HCT116 (cell line): ENCODE results near the gene EVI5L. TPM values are rescaled to one million over a fixed set of nuclear protein-coding genes. Genes with fewer than 3 reads are reported as not detected.

ENCODE experiments used
- ATAC-seq: fragments of 200-7000 bp; cut with Tn5 transposase; 2 replicates; pipeline ENCODE4 v1.9.1; 2020; ENCODE audit warnings: mild to moderate bottlenecking, moderate library complexity
- BruUV-seq: library from RNA; stranded (reverse); fragments of 400-500 nt; replicated peaks from 2 replicates; lab custom pipeline; 2021; lab: Mats Ljungman, UMichigan
- CTCF ChIA-PET: fragments of 300-600 bp; sonication (Branson Sonifier 250); formaldehyde crosslinking; loops from one replicate; lab custom pipeline; 2021; ENCODE audit warnings: antibody characterized with exemption; lab: Charles Lee
- POLR2A ChIA-PET: fragments of 300-600, 350-600 bp; sonication (Branson Sonifier 250); formaldehyde crosslinking; loops from one replicate; lab custom pipeline; 2021; ENCODE audit warnings: antibody characterized with exemption; lab: Charles Lee
- RAD21 ChIA-PET, 2 experiments: fragments of 300-600 bp; sonication (Branson Sonifier 250); formaldehyde crosslinking; loops; one replicate each; lab custom pipeline; 2023; ENCODE audit warnings: low total read pairs in 2 of 2; ENCODE audit not compliant: uncharacterized antibody in 2 of 2, unreplicated experiment in 2 of 2, low non-redundant PET in 1 of 2; lab: Charles Lee
- DNase-seq: peaks from one replicate; pipeline ENCODE4 v3.0.0-alpha.2; 2010; ENCODE audit warnings: low read depth, low spot score
- H2AFZ ChIP-seq: fragments of 200-600 bp; shearing (Covaris generic), sonication (generic); 2 replicates; pipeline ENCODE4 v1.6.1; 2017; ENCODE audit warnings: low read depth, mixed run types, mixed read lengths, antibody characterized with exemption, low read length; ENCODE audit not compliant: poor library complexity, severe bottlenecking
- H3K27ac ChIP-seq: 2 replicates; pipeline ENCODE4 v1.5.1; 2012; ENCODE audit warnings: low read depth, low read length
- H3K27me3 ChIP-seq: fragments of 200-600 bp; sonication (generic); 2 replicates; pipeline ENCODE4 v1.6.1; 2016; ENCODE audit warnings: mixed run types, low read length, mixed read lengths; ENCODE audit not compliant: insufficient read depth
- H3K36me3 ChIP-seq, 2 experiments: fragments of 200-500 bp in 1 of 2; fragments of 200-600 bp in 1 of 2; sonication (Bioruptor generic) in 1 of 2; sonication (generic) in 1 of 2; 2 replicates each; pipeline versions ENCODE4 v1.5.1 to v1.6.1; 2014 to 2016; ENCODE audit warnings: low read length in 2 of 2, inconsistent platforms in 1 of 2, mixed read lengths in 1 of 2, mixed run types in 1 of 2; ENCODE audit not compliant: insufficient read depth in 2 of 2, control insufficient read depth in 1 of 2
- H3K4me1 ChIP-seq, 2 experiments: fragments of 200-600 bp in 1 of 2; sonication (generic) in 1 of 2; 2 replicates each; pipeline versions ENCODE4 v1.5.1 to v1.6.1; 2012 to 2017; ENCODE audit warnings: low read length in 2 of 2, inconsistent platforms in 1 of 2, mild to moderate bottlenecking in 1 of 2, mixed read lengths in 1 of 2, mixed run types in 1 of 2, moderate library complexity in 1 of 2; ENCODE audit not compliant: insufficient read depth in 2 of 2, control insufficient read depth in 1 of 2
- H3K4me2 ChIP-seq: fragments of 200-600 bp; sonication (generic); 2 replicates; pipeline ENCODE4 v1.6.1; 2017; ENCODE audit warnings: mixed run types, low read length, mixed read lengths
- H3K4me3 ChIP-seq, 2 experiments: fragments of 200-600 bp in 1 of 2; sonication (generic) in 1 of 2; replicated peaks in 1 of 2; 2 replicates each; pipeline ENCODE4 v1.5.1; 2011 to 2016; ENCODE audit warnings: low read length in 2 of 2, control low read depth in 1 of 2, low read depth in 1 of 2, mild to moderate bottlenecking in 1 of 2, mixed read lengths in 1 of 2, mixed run types in 1 of 2
- H3K79me2 ChIP-seq: fragments of 200-600 bp; sonication (generic); 2 replicates; pipeline ENCODE4 v1.6.1; 2017; ENCODE audit warnings: mild to moderate bottlenecking, mixed run types, low read length, moderate library complexity, mixed read lengths; ENCODE audit not compliant: insufficient read depth
- H3K9ac ChIP-seq: fragments of 200-600 bp; sonication (generic); 2 replicates; pipeline ENCODE4 v1.6.1; 2016; ENCODE audit warnings: low read length, mixed read lengths
- H3K9me2 ChIP-seq: fragments of 200-600 bp; sonication (generic), shearing (Covaris generic); 2 replicates; pipeline ENCODE4 v1.6.1; 2017; ENCODE audit warnings: mixed run types, mild to moderate bottlenecking, moderate library complexity; ENCODE audit not compliant: insufficient read depth
- H3K9me3 ChIP-seq, 2 experiments: fragments of 200-500 bp in 1 of 2; fragments of 200-600 bp in 1 of 2; sonication (Bioruptor generic) in 1 of 2; sonication (generic) in 1 of 2; 2 replicates each; pipeline ENCODE4 v1.6.1; 2014 to 2017; ENCODE audit warnings: low read length in 2 of 2, mixed read lengths in 2 of 2, inconsistent platforms in 1 of 2, low read depth in 1 of 2, mild to moderate bottlenecking in 1 of 2, mixed run types in 1 of 2, moderate library complexity in 1 of 2; ENCODE audit not compliant: control insufficient read depth in 1 of 2, insufficient read depth in 1 of 2
- H4K20me1 ChIP-seq: fragments of 200-600 bp; sonication (generic), shearing (Covaris generic); 2 replicates; pipeline ENCODE4 v1.6.1; 2017; ENCODE audit warnings: mixed run types, mild to moderate bottlenecking, moderate library complexity; ENCODE audit not compliant: insufficient read depth
- EGR1 ChIP-seq: IDR thresholded peaks from 2 replicates; pipeline ENCODE4 v1.6.1; 2012; ENCODE audit warnings: low read depth
- EZH2phosphoT487 ChIP-seq: fragments of 200-600 bp; IDR thresholded peaks from 2 replicates; pipeline ENCODE4 v1.6.1; 2018; ENCODE audit warnings: antibody characterized with exemption, borderline replicate concordance
- JUND ChIP-seq: IDR thresholded peaks from 2 replicates; pipeline ENCODE4 v1.6.1; 2012
- RAD21 ChIP-seq: IDR thresholded peaks from 2 replicates; pipeline ENCODE4 v1.6.1; 2012; ENCODE audit warnings: low read depth, mild to moderate bottlenecking
- SP1 ChIP-seq: IDR thresholded peaks from 2 replicates; pipeline ENCODE4 v1.6.1; 2012; ENCODE audit warnings: low read depth
- SRF ChIP-seq: IDR thresholded peaks from 2 replicates; pipeline ENCODE4 v1.6.1; 2012; ENCODE audit warnings: low read depth
- TCF7L2 ChIP-seq: IDR thresholded peaks from 2 replicates; pipeline ENCODE4 v1.7.0; 2011; ENCODE audit warnings: borderline replicate concordance, inconsistent platforms; ENCODE audit not compliant: insufficient read depth, insufficient read length; ENCODE audit errors: extremely low read depth
- ZNF274 ChIP-seq: fragments of 200-500 bp; sonication (Bioruptor generic); IDR thresholded peaks from 2 replicates; pipeline ENCODE4 v1.6.1; 2014; ENCODE audit warnings: mild to moderate bottlenecking, low read depth, low read length, inconsistent platforms
- intact Hi-C: fragments of 100-400 bp; cut with micrococcal nuclease; formaldehyde crosslinking; loops from 2 replicates; pipeline ENCODE4 v1.10.0; 2022
- total RNA-seq: library from RNA; stranded (reverse); gene quantifications from one replicate; pipeline ENCODE4 v1.2.1, GENCODE V29; 2021; ENCODE audit not compliant: unreplicated experiment
- TF ChIP-seq, protein P1 (sequence below): IDR thresholded peaks from 2 replicates; pipeline ENCODE4 v1.6.1; 2012; ENCODE audit warnings: low read depth

EVI5L gene
- total RNA-seq, 1 experiment from 2014 or later: 15.0 TPM

DNA sequence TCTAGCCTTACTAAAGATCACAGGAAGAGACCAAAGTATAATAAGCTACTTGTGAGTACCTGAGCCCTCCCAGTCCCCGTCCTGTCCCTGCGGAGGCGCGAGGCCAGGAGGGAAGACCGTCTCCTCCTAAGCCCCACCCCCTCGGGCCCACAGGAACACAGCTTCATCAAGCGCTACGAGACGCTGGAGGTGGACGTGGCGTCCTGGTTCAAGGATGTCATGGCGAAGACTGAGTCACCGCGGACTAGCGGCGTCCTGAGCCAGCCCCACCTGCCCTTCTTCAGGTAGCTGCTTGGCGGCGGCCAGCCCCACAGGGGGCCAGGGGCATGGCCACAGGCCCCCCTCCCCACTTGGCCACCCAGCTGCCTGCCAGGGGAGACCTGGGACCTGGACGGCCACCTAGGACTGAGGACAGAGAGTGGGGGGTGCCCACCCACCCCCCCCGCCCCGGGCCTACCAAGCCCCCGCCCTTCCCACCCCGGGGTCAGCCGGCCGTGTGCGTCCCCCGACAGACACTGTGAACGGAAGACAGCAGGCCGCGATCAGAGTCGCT is 82.2 kb downstream of the EVI5L start:
- ChIA-PET POLR2A (no interaction called here), RAD21 (no interaction called here), CTCF (interaction anchor here (1.3 kb wide), 1 partner anchor 8 kb away, joined by 5 read pairs; the partner anchor contains the start of gene SNAPC2)
- H3K4me1 ChIP-seq: peaks cover 5 to 23% of the 10 kb centered on the region in 2 experiments; a peak in 3 of 4 replicates
- peaks cover 5 to 6% of the 10 kb centered on the region in 2 experiments; a peak in 3 of 4 replicates for H3K36me3 ChIP-seq
- H3K4me3 ChIP-seq: no peak overlapping the region
- H4K20me1 ChIP-seq: no peaks in the 10 kb centered on the region
- no peak for TF ChIP-seq JUND
- no peak for TF ChIP-seq RAD21
- TF ChIP-seq, protein P1, sequence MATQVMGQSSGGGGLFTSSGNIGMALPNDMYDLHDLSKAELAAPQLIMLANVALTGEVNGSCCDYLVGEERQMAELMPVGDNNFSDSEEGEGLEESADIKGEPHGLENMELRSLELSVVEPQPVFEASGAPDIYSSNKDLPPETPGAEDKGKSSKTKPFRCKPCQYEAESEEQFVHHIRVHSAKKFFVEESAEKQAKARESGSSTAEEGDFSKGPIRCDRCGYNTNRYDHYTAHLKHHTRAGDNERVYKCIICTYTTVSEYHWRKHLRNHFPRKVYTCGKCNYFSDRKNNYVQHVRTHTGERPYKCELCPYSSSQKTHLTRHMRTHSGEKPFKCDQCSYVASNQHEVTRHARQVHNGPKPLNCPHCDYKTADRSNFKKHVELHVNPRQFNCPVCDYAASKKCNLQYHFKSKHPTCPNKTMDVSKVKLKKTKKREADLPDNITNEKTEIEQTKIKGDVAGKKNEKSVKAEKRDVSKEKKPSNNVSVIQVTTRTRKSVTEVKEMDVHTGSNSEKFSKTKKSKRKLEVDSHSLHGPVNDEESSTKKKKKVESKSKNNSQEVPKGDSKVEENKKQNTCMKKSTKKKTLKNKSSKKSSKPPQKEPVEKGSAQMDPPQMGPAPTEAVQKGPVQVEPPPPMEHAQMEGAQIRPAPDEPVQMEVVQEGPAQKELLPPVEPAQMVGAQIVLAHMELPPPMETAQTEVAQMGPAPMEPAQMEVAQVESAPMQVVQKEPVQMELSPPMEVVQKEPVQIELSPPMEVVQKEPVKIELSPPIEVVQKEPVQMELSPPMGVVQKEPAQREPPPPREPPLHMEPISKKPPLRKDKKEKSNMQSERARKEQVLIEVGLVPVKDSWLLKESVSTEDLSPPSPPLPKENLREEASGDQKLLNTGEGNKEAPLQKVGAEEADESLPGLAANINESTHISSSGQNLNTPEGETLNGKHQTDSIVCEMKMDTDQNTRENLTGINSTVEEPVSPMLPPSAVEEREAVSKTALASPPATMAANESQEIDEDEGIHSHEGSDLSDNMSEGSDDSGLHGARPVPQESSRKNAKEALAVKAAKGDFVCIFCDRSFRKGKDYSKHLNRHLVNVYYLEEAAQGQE: no peak
- no peak for TF ChIP-seq EZH2phosphoT487
- no peak for TF ChIP-seq SRF
- no peak for TF ChIP-seq TCF7L2
- no peak for TF ChIP-seq EGR1
- no peak for TF ChIP-seq ZNF274
- no peak for TF ChIP-seq SP1
- DNase-seq (no peak), ATAC-seq (no peak)
- no peak overlapping the region for H2AFZ ChIP-seq
- H3K9ac ChIP-seq: no peak overlapping the region
- no peak overlapping the region for H3K27ac ChIP-seq
- peaks cover 22% of the 10 kb centered on the region for H3K79me2 ChIP-seq
- no peaks in the 10 kb centered on the region for H3K9me2 ChIP-seq
- intact Hi-C loops: no loop called here
- no peaks in the 10 kb centered on the region for H3K9me3 ChIP-seq
- no TSS peak for BruUV-seq
- H3K4me2 ChIP-seq: no peak overlapping the region
- H3K27me3 ChIP-seq: no peaks in the 10 kb centered on the region
